ENCODE data around the gene FIGN.

- no peak for TF ChIP-seq CTCF (IDR thresholded peaks at IDR 0.05; ENCODE audit: low read depth, low read length)
- TF ChIP-seq EZH2phosphoT487 (IDR thresholded peaks at IDR 0.05; ENCODE audit: low read depth): no peak
Observed at GRCh38 chr2:163759013-163759412, 23.2 kb upstream of the FIGN start.
